Measurements from ENCODE around the gene FNDC5. TPM values are rescaled to one million over a fixed set of nuclear protein-coding genes. Genes with fewer than 3 reads are reported as not detected.

Gene FNDC5
- total and polyA plus RNA-seq, 9 of the 15 experiments (the other 6 are each of a cell fraction or from before 2014, with no cell fraction given) = 0.06 to 2.1 (median 0.22) TPM

DNA sequence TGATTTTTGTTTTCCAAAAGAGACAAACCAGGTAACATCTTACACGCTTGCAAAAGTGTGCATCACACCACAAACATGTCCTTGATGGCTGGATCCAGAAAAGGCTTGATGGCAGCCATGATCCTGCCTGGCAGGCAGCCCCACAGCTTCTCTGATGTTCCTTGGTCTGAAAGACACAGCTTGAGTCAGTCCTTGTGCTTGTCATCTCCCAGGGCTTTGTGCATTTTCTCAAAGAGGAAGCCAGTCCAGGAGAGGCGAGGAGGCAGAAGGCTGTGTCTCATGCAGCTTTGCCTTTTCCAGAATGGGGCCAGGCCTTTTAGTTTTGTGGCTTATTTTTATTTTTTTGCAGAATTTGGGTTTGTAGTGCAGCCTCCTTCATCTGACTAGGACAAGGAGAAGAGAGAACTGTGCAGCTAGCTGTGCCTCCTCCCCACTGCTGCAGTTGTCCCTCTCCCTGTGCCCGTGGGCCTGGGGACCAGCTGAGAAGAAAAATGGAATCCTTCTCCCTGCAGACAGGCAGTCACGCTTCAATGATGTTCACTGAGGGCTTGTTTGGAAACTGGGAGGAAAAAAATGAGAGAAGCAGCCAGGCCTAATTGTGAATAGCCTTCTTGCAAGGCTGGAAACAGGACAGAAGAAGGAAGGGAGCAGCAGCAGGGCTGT lies 7.4 kb downstream of the FNDC5 start:
- no peak overlapping the region for H3K4me3 ChIP-seq
- no peaks in the 10 kb centered on the region for H3K9me3 ChIP-seq (replicated peaks; ENCODE audit: control insufficient read depth, insufficient read depth, low read depth, low read length)
- in situ Hi-C loops (cut with MboI) = no loop called here
- H2AFZ ChIP-seq (ENCODE audit: low read depth, low read length) = no peak overlapping the region
- peaks cover 0 to 3% of the 10 kb centered on the region in 2 experiments; a peak in 1 of 5 replicates for H3K4me1 ChIP-seq (replicated peaks in 1 of 2; ENCODE audit: control insufficient read depth in 2 of 2, insufficient read depth in 2 of 2, low read length in 2 of 2)
- no peaks in the 10 kb centered on the region for H3K27me3 ChIP-seq (ENCODE audit: control insufficient read depth in 2 of 2, insufficient read depth in 2 of 2, low read length in 2 of 2)
- FAIRE-seq (no peak), ATAC-seq (no peak), DNase-seq (ENCODE audit: extremely low read depth in 1 of 4, low spot score in 3 of 4) (no peak)
- H4K20me1 ChIP-seq (replicated peaks; ENCODE audit: control insufficient read depth, insufficient read depth, low read length) = no peaks in the 10 kb centered on the region
- no TSS peak for BruUV-seq (replicated peaks)
- H3K27ac ChIP-seq (ENCODE audit: extremely low read depth, low read depth, low read length) = no peak overlapping the region
- ChIA-PET POLR2A (interaction anchor here (0.6 to 1.6 kb wide), 5 partner anchors 10 to 145 kb away, joined by 3 to 7 read pairs (median 5); no protein-coding TSS in a partner anchor), CTCF (ENCODE audit: low intra/inter-chr PET ratio) (no interaction called here)
- no peaks in the 10 kb centered on the region for H3K79me2 ChIP-seq (ENCODE audit: control insufficient read depth, insufficient read depth, low read length)
- H3K36me3 ChIP-seq (ENCODE audit: control insufficient read depth, insufficient read depth, low read length) = peaks cover 35% of the 10 kb centered on the region; the same call in 2 of the 3 replicates
- H3K4me2 ChIP-seq (ENCODE audit: insufficient read depth, low read length) = no peak overlapping the region
- 72% methylated on average over 4 of the region's 4 CpGs for WGBS (ENCODE audit: insufficient coverage, low coverage, missing lambda C conversion rate)
- intact Hi-C loops (cut with micrococcal nuclease) = no loop called here
- no peaks in the 10 kb centered on the region for H3K9me1 ChIP-seq (ENCODE audit: control insufficient read depth, insufficient read depth, low read length)
- H3K9ac ChIP-seq (ENCODE audit: insufficient read depth in 1 of 2, low read depth in 2 of 2, low read length in 2 of 2) = no peak overlapping the region
- TF ChIP-seq ZFP30 (CRISPR knock-in tag; IDR thresholded peaks at IDR 0.05; ENCODE audit: borderline replicate concordance) (no peak), ZSCAN29 (IDR thresholded peaks at IDR 0.05) (no peak), ZNF589 (CRISPR knock-in tag; IDR thresholded peaks at IDR 0.05; ENCODE audit: low read depth) (no peak), SAFB (IDR thresholded peaks at IDR 0.05; ENCODE audit: borderline replicate concordance, low read depth, low read length) (no peak), ZNF408 (CRISPR knock-in tag; IDR thresholded peaks at IDR 0.05; ENCODE audit: low read depth) (no peak), ZFPM2 (CRISPR knock-in tag; IDR thresholded peaks at IDR 0.05) (no peak), ZBTB17 (CRISPR knock-in tag; IDR thresholded peaks at IDR 0.05) (no peak), RBM14 (IDR thresholded peaks at IDR 0.05; ENCODE audit: borderline replicate concordance, insufficient read depth, low read depth, low read length) (no peak), ZNF197 (CRISPR knock-in tag; IDR thresholded peaks at IDR 0.05; ENCODE audit: low read depth) (no peak), ATF1 (CRISPR knock-in tag; IDR thresholded peaks at IDR 0.05) (no peak), ATF1 (tag; IDR thresholded peaks at IDR 0.05) (no peak), BRD4 (IDR thresholded peaks at IDR 0.05) (no peak)
- TF ChIP-seq, protein P1, sequence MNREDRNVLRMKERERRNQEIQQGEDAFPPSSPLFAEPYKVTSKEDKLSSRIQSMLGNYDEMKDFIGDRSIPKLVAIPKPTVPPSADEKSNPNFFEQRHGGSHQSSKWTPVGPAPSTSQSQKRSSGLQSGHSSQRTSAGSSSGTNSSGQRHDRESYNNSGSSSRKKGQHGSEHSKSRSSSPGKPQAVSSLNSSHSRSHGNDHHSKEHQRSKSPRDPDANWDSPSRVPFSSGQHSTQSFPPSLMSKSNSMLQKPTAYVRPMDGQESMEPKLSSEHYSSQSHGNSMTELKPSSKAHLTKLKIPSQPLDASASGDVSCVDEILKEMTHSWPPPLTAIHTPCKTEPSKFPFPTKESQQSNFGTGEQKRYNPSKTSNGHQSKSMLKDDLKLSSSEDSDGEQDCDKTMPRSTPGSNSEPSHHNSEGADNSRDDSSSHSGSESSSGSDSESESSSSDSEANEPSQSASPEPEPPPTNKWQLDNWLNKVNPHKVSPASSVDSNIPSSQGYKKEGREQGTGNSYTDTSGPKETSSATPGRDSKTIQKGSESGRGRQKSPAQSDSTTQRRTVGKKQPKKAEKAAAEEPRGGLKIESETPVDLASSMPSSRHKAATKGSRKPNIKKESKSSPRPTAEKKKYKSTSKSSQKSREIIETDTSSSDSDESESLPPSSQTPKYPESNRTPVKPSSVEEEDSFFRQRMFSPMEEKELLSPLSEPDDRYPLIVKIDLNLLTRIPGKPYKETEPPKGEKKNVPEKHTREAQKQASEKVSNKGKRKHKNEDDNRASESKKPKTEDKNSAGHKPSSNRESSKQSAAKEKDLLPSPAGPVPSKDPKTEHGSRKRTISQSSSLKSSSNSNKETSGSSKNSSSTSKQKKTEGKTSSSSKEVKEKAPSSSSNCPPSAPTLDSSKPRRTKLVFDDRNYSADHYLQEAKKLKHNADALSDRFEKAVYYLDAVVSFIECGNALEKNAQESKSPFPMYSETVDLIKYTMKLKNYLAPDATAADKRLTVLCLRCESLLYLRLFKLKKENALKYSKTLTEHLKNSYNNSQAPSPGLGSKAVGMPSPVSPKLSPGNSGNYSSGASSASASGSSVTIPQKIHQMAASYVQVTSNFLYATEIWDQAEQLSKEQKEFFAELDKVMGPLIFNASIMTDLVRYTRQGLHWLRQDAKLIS (CRISPR knock-in tag; IDR thresholded peaks at IDR 0.05) = no peak
- TF ChIP-seq, protein P2, sequence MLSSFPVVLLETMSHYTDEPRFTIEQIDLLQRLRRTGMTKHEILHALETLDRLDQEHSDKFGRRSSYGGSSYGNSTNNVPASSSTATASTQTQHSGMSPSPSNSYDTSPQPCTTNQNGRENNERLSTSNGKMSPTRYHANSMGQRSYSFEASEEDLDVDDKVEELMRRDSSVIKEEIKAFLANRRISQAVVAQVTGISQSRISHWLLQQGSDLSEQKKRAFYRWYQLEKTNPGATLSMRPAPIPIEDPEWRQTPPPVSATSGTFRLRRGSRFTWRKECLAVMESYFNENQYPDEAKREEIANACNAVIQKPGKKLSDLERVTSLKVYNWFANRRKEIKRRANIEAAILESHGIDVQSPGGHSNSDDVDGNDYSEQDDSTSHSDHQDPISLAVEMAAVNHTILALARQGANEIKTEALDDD (IDR thresholded peaks at IDR 0.05) = no peak
- TF ChIP-seq, protein P3, sequence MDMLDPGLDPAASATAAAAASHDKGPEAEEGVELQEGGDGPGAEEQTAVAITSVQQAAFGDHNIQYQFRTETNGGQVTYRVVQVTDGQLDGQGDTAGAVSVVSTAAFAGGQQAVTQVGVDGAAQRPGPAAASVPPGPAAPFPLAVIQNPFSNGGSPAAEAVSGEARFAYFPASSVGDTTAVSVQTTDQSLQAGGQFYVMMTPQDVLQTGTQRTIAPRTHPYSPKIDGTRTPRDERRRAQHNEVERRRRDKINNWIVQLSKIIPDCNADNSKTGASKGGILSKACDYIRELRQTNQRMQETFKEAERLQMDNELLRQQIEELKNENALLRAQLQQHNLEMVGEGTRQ (CRISPR knock-in tag; IDR thresholded peaks at IDR 0.05) = no peak
- TF ChIP-seq, protein P4, sequence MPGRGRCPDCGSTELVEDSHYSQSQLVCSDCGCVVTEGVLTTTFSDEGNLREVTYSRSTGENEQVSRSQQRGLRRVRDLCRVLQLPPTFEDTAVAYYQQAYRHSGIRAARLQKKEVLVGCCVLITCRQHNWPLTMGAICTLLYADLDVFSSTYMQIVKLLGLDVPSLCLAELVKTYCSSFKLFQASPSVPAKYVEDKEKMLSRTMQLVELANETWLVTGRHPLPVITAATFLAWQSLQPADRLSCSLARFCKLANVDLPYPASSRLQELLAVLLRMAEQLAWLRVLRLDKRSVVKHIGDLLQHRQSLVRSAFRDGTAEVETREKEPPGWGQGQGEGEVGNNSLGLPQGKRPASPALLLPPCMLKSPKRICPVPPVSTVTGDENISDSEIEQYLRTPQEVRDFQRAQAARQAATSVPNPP (IDR thresholded peaks at IDR 0.05; ENCODE audit: borderline replicate concordance, insufficient read depth, insufficient read length) = no peak

Data from K562 (cell line).